HepG2 (cell line): ENCODE measurements around the gene CCNF.
"Not testable (repeated sequence)": the region's sequence is repeated elsewhere in the genome, so short reads cannot be mapped to it uniquely, and the experiment has no call there.

ENCODE experiments used
- CHD2 ChIP-seq: IDR thresholded peaks from 2 replicates; pipeline ENCODE4 v1.6.1; 2011; ENCODE audit warnings: low read depth, low read length, improper control_type of control experiment
- MXI1 ChIP-seq: IDR thresholded peaks from 3 replicates; pipeline ENCODE4 v1.6.1; 2012; ENCODE audit warnings: low read depth, low read length, inconsistent platforms, borderline replicate concordance
- NR3C1 ChIP-seq: sonication (generic); formaldehyde crosslinking; IDR thresholded peaks from 2 replicates; pipeline ENCODE4 v1.4.0; 2020; ENCODE audit warnings: missing genetic modification reagents
- POLR2A ChIP-seq, 2 experiments: IDR thresholded peaks; 2 replicates each; pipeline ENCODE4 v1.6.1; 2011; ENCODE audit warnings: low read depth in 2 of 2, low read length in 2 of 2, mild to moderate bottlenecking in 1 of 2, moderate library complexity in 1 of 2; ENCODE audit not compliant: insufficient read depth in 1 of 2
- POLR2AphosphoS5 ChIP-seq: IDR thresholded peaks from 2 replicates; pipeline ENCODE4 v1.6.1; 2012; ENCODE audit warnings: low read depth, low read length
- RAD21 ChIP-seq: fragments of 450-650 bp; formaldehyde crosslinking; IDR thresholded peaks from 2 replicates; pipeline ENCODE4 v1.5.0; 2020; ENCODE audit warnings: mild to moderate bottlenecking
- SMC3 ChIP-seq: IDR thresholded peaks from 2 replicates; pipeline ENCODE4 v1.6.1; 2011; ENCODE audit warnings: low read length, improper control_type of control experiment
- ZNF451 ChIP-seq: sonication (generic); formaldehyde crosslinking; IDR thresholded peaks from 2 replicates; pipeline ENCODE4 v1.5.0; 2020; ENCODE audit warnings: mild to moderate bottlenecking, missing genetic modification reagents
- ZNF850 ChIP-seq: sonication (generic); formaldehyde crosslinking; conservative IDR thresholded peaks from 2 replicates; pipeline ENCODE4 v1.9.0; 2021; ENCODE audit warnings: mild to moderate bottlenecking, missing genetic modification reagents
- TF ChIP-seq, protein P1 (sequence below): sonication (generic); formaldehyde crosslinking; IDR thresholded peaks from 2 replicates; pipeline ENCODE4 v1.5.0; 2020; ENCODE audit warnings: mild to moderate bottlenecking, missing genetic modification reagents, moderate library complexity
- TF ChIP-seq, protein P2 (sequence below): sonication (generic); formaldehyde crosslinking; IDR thresholded peaks from 2 replicates; pipeline ENCODE4 v1.4.0; 2020; ENCODE audit warnings: missing genetic modification reagents, borderline replicate concordance
- TF ChIP-seq, protein P3 (sequence below): sonication (generic); formaldehyde crosslinking; IDR thresholded peaks from 2 replicates; pipeline ENCODE4 v1.9.0; 2021; ENCODE audit warnings: missing genetic modification reagents, borderline replicate concordance
- TF ChIP-seq, protein P4 (sequence below): sonication (generic); formaldehyde crosslinking; IDR thresholded peaks from 2 replicates; pipeline ENCODE4 v1.5.1; 2020; ENCODE audit warnings: missing genetic modification reagents, mild to moderate bottlenecking, borderline replicate concordance
- TF ChIP-seq, protein P5 (sequence below): sonication (generic); formaldehyde crosslinking; IDR thresholded peaks from 2 replicates; pipeline ENCODE4 v1.5.0; 2020; ENCODE audit warnings: missing genetic modification reagents, mild to moderate bottlenecking, borderline replicate concordance

DNA sequence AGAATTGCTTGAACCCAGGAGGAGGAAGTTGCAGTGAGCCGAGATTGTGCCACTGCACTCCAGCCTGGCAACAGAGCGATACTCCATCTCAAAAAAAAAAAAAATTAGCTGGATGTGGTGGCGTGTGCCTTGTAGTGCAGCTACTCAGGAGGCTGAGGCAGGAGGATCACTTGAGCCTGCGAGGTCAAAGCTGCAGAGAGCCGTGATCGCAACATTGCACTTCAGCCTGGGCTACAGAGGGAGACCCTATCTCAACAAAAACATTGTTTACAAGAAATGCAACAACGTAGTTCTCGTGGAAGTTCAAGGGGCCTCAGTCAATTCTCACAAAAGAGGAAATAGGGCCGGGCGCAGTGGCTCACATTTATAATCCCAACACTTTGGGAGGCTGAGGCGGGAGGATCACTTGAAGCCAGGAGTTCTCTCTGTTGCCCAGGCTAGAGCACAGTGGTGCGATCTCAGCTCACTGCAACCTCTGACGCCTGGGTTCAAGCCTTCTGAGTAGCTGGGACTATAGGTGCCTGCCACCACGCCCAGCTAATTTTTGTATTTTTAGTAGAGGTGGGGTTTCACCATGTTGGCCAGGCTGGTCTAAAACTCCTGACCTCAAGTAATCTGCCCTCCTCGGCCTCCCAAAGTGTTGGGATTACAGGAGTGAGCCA, 12.0 kb downstream of the CCNF start:
- TF ChIP-seq, protein P1, sequence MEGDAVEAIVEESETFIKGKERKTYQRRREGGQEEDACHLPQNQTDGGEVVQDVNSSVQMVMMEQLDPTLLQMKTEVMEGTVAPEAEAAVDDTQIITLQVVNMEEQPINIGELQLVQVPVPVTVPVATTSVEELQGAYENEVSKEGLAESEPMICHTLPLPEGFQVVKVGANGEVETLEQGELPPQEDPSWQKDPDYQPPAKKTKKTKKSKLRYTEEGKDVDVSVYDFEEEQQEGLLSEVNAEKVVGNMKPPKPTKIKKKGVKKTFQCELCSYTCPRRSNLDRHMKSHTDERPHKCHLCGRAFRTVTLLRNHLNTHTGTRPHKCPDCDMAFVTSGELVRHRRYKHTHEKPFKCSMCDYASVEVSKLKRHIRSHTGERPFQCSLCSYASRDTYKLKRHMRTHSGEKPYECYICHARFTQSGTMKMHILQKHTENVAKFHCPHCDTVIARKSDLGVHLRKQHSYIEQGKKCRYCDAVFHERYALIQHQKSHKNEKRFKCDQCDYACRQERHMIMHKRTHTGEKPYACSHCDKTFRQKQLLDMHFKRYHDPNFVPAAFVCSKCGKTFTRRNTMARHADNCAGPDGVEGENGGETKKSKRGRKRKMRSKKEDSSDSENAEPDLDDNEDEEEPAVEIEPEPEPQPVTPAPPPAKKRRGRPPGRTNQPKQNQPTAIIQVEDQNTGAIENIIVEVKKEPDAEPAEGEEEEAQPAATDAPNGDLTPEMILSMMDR (CRISPR knock-in tag): not testable (repeated sequence)
- not testable (repeated sequence) for TF ChIP-seq CHD2; ZNF451 (CRISPR knock-in tag); POLR2A (IDR thresholded peaks at IDR 0.05; ENCODE audit: insufficient read depth in 1 of 2, low read depth in 2 of 2, low read length in 2 of 2); POLR2AphosphoS5; NR3C1 (CRISPR knock-in tag); RAD21 (CRISPR knock-in tag); MXI1; ZNF850 (CRISPR knock-in tag); SMC3
- TF ChIP-seq, protein P2, sequence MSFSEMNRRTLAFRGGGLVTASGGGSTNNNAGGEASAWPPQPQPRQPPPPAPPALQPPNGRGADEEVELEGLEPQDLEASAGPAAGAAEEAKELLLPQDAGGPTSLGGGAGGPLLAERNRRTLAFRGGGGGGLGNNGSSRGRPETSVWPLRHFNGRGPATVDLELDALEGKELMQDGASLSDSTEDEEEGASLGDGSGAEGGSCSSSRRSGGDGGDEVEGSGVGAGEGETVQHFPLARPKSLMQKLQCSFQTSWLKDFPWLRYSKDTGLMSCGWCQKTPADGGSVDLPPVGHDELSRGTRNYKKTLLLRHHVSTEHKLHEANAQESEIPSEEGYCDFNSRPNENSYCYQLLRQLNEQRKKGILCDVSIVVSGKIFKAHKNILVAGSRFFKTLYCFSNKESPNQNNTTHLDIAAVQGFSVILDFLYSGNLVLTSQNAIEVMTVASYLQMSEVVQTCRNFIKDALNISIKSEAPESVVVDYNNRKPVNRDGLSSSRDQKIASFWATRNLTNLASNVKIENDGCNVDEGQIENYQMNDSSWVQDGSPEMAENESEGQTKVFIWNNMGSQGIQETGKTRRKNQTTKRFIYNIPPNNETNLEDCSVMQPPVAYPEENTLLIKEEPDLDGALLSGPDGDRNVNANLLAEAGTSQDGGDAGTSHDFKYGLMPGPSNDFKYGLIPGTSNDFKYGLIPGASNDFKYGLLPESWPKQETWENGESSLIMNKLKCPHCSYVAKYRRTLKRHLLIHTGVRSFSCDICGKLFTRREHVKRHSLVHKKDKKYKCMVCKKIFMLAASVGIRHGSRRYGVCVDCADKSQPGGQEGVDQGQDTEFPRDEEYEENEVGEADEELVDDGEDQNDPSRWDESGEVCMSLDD (CRISPR knock-in tag): not testable (repeated sequence)
- TF ChIP-seq, protein P3, sequence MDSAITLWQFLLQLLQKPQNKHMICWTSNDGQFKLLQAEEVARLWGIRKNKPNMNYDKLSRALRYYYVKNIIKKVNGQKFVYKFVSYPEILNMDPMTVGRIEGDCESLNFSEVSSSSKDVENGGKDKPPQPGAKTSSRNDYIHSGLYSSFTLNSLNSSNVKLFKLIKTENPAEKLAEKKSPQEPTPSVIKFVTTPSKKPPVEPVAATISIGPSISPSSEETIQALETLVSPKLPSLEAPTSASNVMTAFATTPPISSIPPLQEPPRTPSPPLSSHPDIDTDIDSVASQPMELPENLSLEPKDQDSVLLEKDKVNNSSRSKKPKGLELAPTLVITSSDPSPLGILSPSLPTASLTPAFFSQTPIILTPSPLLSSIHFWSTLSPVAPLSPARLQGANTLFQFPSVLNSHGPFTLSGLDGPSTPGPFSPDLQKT (CRISPR knock-in tag): not testable (repeated sequence)
- TF ChIP-seq, protein P4, sequence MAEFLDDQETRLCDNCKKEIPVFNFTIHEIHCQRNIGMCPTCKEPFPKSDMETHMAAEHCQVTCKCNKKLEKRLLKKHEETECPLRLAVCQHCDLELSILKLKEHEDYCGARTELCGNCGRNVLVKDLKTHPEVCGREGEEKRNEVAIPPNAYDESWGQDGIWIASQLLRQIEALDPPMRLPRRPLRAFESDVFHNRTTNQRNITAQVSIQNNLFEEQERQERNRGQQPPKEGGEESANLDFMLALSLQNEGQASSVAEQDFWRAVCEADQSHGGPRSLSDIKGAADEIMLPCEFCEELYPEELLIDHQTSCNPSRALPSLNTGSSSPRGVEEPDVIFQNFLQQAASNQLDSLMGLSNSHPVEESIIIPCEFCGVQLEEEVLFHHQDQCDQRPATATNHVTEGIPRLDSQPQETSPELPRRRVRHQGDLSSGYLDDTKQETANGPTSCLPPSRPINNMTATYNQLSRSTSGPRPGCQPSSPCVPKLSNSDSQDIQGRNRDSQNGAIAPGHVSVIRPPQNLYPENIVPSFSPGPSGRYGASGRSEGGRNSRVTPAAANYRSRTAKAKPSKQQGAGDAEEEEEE: not testable (repeated sequence)
- TF ChIP-seq, protein P5, sequence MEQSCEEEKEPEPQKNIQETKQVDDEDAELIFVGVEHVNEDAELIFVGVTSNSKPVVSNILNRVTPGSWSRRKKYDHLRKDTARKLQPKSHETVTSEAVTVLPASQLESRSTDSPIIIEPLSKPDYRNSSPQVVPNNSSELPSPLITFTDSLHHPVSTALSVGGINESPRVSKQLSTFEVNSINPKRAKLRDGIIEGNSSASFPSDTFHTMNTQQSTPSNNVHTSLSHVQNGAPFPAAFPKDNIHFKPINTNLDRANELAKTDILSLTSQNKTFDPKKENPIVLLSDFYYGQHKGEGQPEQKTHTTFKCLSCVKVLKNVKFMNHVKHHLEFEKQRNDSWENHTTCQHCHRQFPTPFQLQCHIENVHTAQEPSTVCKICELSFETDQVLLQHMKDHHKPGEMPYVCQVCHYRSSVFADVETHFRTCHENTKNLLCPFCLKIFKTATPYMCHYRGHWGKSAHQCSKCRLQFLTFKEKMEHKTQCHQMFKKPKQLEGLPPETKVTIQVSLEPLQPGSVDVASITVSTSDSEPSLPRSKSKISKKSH (CRISPR knock-in tag): not testable (repeated sequence)
